ENCODE data around the gene HAP1. TPM values are rescaled to one million over a fixed set of nuclear protein-coding genes. Genes with fewer than 3 reads are reported as not detected.

The HAP1 gene
- total RNA-seq, 1 donor from 2014 or later, result not detected

- H3K27ac ChIP-seq, result no peak overlapping the region
- H3K9me3 ChIP-seq, result no peaks in the 10 kb centered on the region
- H3K4me3 ChIP-seq, result no peak overlapping the region
- H3K36me3 ChIP-seq, result peaks cover 64 to 82% of the 10 kb centered on the region in 2 donors
- H3K4me1 ChIP-seq, result no peaks in the 10 kb centered on the region
- no peaks in the 10 kb centered on the region for H3K27me3 ChIP-seq
- TF ChIP-seq, protein P1, sequence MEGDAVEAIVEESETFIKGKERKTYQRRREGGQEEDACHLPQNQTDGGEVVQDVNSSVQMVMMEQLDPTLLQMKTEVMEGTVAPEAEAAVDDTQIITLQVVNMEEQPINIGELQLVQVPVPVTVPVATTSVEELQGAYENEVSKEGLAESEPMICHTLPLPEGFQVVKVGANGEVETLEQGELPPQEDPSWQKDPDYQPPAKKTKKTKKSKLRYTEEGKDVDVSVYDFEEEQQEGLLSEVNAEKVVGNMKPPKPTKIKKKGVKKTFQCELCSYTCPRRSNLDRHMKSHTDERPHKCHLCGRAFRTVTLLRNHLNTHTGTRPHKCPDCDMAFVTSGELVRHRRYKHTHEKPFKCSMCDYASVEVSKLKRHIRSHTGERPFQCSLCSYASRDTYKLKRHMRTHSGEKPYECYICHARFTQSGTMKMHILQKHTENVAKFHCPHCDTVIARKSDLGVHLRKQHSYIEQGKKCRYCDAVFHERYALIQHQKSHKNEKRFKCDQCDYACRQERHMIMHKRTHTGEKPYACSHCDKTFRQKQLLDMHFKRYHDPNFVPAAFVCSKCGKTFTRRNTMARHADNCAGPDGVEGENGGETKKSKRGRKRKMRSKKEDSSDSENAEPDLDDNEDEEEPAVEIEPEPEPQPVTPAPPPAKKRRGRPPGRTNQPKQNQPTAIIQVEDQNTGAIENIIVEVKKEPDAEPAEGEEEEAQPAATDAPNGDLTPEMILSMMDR (IDR thresholded peaks at IDR 0.05), result no peak
- no peak for DNase-seq (ENCODE audit: low spot score in 2 of 2)
- intact Hi-C loops (cut with DNase I), result no loop called here
Observed at GRCh38 chr17:41762391-41762790, 27.9 kb upstream of the HAP1 start.

DNA sequence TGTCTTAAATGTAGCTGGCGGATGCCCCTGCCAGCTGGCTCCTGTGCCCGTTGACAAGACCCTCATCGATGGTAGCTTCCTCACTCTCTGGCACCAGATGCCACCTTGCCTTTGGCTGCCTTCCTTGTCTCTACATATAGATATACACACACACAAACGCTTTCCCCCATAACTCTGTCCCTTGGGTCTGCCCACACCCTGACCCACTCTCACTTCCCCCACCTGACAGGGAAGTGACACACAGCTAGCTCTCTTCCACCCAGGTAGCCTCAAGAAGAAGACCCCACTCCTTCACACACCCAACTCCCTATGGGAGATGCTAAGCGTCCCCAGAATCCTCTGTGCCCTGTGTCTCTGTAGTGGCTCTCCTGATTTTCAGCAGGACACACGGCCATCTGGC is 26.4 kb upstream of the HAP1 start:
- DNase-seq (ENCODE audit: low spot score in 2 of 2), result no peak
- TF ChIP-seq, protein P1 (IDR thresholded peaks at IDR 0.05), result no peak
- H3K4me3 ChIP-seq, result no peak overlapping the region
- H3K9me3 ChIP-seq, result no peaks in the 10 kb centered on the region
- intact Hi-C loops (cut with DNase I), result no loop called here
- H3K27ac ChIP-seq, result no peak overlapping the region
- no peaks in the 10 kb centered on the region for H3K4me1 ChIP-seq
- H3K36me3 ChIP-seq, result peaks cover 75 to 82% of the 10 kb centered on the region in 2 donors
- no peaks in the 10 kb centered on the region for H3K27me3 ChIP-seq

DNA sequence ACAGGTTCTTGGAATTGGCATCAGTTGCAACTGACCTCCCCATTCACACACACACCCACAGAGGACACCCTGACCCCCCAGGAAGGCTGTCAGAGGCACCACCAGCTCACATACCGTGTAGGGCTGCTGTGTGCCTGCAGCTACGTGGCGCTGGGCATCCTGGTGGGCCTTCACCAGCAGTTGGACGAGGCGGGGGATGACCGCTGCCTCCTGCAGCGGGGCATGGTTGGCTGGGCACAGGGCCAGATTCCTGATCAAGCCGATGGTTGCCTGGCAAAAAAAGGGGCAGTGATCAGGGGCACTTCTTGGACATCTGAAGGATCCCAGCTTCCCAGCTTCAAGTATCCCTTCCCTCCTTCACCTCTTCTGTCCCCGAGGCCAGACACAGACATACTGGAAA is 24.2 kb upstream of the HAP1 start:
- H3K4me3 ChIP-seq, result no peak overlapping the region
- H3K9me3 ChIP-seq, result no peaks in the 10 kb centered on the region
- no peak for DNase-seq (ENCODE audit: low spot score in 2 of 2)
- TF ChIP-seq, protein P1 (IDR thresholded peaks at IDR 0.05), result no peak
- H3K27ac ChIP-seq, result no peak overlapping the region
- intact Hi-C loops (cut with DNase I), result no loop called here
- H3K27me3 ChIP-seq, result no peaks in the 10 kb centered on the region
- no peaks in the 10 kb centered on the region for H3K4me1 ChIP-seq
- H3K36me3 ChIP-seq, result peaks cover 65 to 66% of the 10 kb centered on the region in 2 donors

- Histone ChIP-seq H3K9me3 (no peaks in the 10 kb centered on the region), H3K27ac (no peak overlapping the region), H3K4me3 (no peak overlapping the region), H3K36me3 (peaks cover 27 to 32% of the 10 kb centered on the region in 2 donors), H3K4me1 (no peaks in the 10 kb centered on the region), H3K27me3 (no peaks in the 10 kb centered on the region)
- DNase-seq (ENCODE audit: low spot score in 2 of 2), result no peak
- TF ChIP-seq, protein P1 (IDR thresholded peaks at IDR 0.05), result no peak
- intact Hi-C loops (cut with DNase I), result no loop called here
Observed at GRCh38 chr17:41754066-41754465, 19.6 kb upstream of the HAP1 start.

GRCh38 chr17:41751288-41751687 is 16.8 kb upstream of the HAP1 start:
- Histone ChIP-seq H3K27me3 (no peaks in the 10 kb centered on the region), H3K4me3 (no peak overlapping the region), H3K27ac (no peak overlapping the region), H3K4me1 (no peaks in the 10 kb centered on the region), H3K36me3 (peaks cover 8 to 12% of the 10 kb centered on the region in 2 donors), H3K9me3 (no peaks in the 10 kb centered on the region)
- DNase-seq (ENCODE audit: low spot score in 2 of 2), result no peak
- intact Hi-C loops (cut with DNase I), result no loop called here
- TF ChIP-seq, protein P1 (IDR thresholded peaks at IDR 0.05), result no peak

- intact Hi-C loops (cut with DNase I), result no loop called here
- Histone ChIP-seq H3K27ac (no peak overlapping the region), H3K9me3 (no peaks in the 10 kb centered on the region), H3K4me1 (no peaks in the 10 kb centered on the region), H3K4me3 (no peak overlapping the region), H3K27me3 (no peaks in the 10 kb centered on the region), H3K36me3 (peaks cover 4 to 8% of the 10 kb centered on the region in 2 donors)
- DNase-seq (ENCODE audit: low spot score in 2 of 2), result no peak
- TF ChIP-seq, protein P1 (IDR thresholded peaks at IDR 0.05), result no peak
Observed at GRCh38 chr17:41750862-41751261, 16.4 kb upstream of the HAP1 start.
